Osteoblast (primary cell): Measurements from ENCODE around the gene CPEB3. TPM values are rescaled to one million over a fixed set of nuclear protein-coding genes. Genes with fewer than 3 reads are reported as not detected.

Experiments used
- DNase-seq: peaks from one replicate; pipeline ENCODE4 v3.0.0; 2011; ENCODE audit warnings: low spot score, mixed read lengths; ENCODE audit not compliant: insufficient read length; ENCODE audit errors: missing footprints
- H2AFZ ChIP-seq: 2 replicates; pipeline ENCODE4 v1.6.0; 2011; ENCODE audit warnings: mild to moderate bottlenecking, low read length
- H3K27ac ChIP-seq: 2 replicates; pipeline ENCODE4 v1.5.1; 2011; ENCODE audit warnings: mild to moderate bottlenecking, low read depth, low read length, moderate library complexity
- H3K27me3 ChIP-seq: 2 replicates; pipeline ENCODE4 v1.6.0; 2012; ENCODE audit warnings: mild to moderate bottlenecking, control low read depth, inconsistent platforms, low read length, moderate library complexity; ENCODE audit not compliant: insufficient read depth
- H3K36me3 ChIP-seq: 2 replicates; pipeline ENCODE4 v1.5.1; 2011; ENCODE audit warnings: mild to moderate bottlenecking, low read length, control low read depth, moderate library complexity; ENCODE audit not compliant: insufficient read depth
- H3K4me1 ChIP-seq: 2 replicates; pipeline ENCODE4 v1.5.1; 2011; ENCODE audit warnings: mild to moderate bottlenecking, low read length, control low read depth, moderate library complexity; ENCODE audit not compliant: insufficient read depth
- H3K4me2 ChIP-seq: 2 replicates; pipeline ENCODE4 v1.6.0; 2011; ENCODE audit warnings: mild to moderate bottlenecking, low read length; ENCODE audit not compliant: insufficient read depth
- H3K4me3 ChIP-seq: fragments of 200-600 bp; sonication (generic); 3 replicates; pipeline ENCODE4 v1.5.1; 2012; ENCODE audit warnings: mild to moderate bottlenecking, low read length, inconsistent platforms; ENCODE audit not compliant: insufficient read depth
- H3K79me2 ChIP-seq: 2 replicates; pipeline ENCODE4 v1.6.0; 2012; ENCODE audit warnings: mild to moderate bottlenecking, low read length, control low read depth, inconsistent platforms; ENCODE audit not compliant: insufficient read depth
- H3K9me3 ChIP-seq: 2 replicates; pipeline ENCODE4 v1.5.1; 2011; ENCODE audit warnings: low read depth, low read length, control low read depth
- H4K20me1 ChIP-seq: 2 replicates; pipeline ENCODE4 v1.6.0; 2012; ENCODE audit warnings: mild to moderate bottlenecking, low read length, control low read depth; ENCODE audit not compliant: insufficient read depth
- CTCF ChIP-seq: IDR thresholded peaks from 2 replicates; pipeline ENCODE4 v1.5.1; 2011; ENCODE audit warnings: mild to moderate bottlenecking, low read depth, low read length, moderate library complexity; ENCODE audit errors: extremely low read depth
- total RNA-seq: library from RNA; depleted of rRNA; stranded (reverse); fragments of >200 nt; gene quantifications from 2 replicates; pipeline ENCODE4 v1.2.3, GENCODE V29; 2012

Gene CPEB3
- total RNA-seq, 1 donor: 1.1 TPM

GRCh38 chr10:92162541-92162940 lies 128.3 kb downstream of the CPEB3 start:
- no peak overlapping the region for H3K27ac ChIP-seq
- no peaks in the 10 kb centered on the region for H3K4me1 ChIP-seq
- H2AFZ ChIP-seq: no peak overlapping the region
- no peak for DNase-seq
- no peak overlapping the region for H3K4me3 ChIP-seq
- H3K27me3 ChIP-seq: no peaks in the 10 kb centered on the region
- no peaks in the 10 kb centered on the region for H4K20me1 ChIP-seq
- no peak overlapping the region for H3K4me2 ChIP-seq
- no peak for TF ChIP-seq CTCF
- H3K36me3 ChIP-seq: no peaks in the 10 kb centered on the region
- no peaks in the 10 kb centered on the region for H3K9me3 ChIP-seq
- H3K79me2 ChIP-seq: no peaks in the 10 kb centered on the region

GRCh38 chr10:92156874-92157773 lies 133.8 kb downstream of the CPEB3 start:
- TF ChIP-seq CTCF: no peak
- DNase-seq: no peak
- H2AFZ ChIP-seq: no peak overlapping the region
- H3K36me3 ChIP-seq: no peaks in the 10 kb centered on the region
- H4K20me1 ChIP-seq: no peaks in the 10 kb centered on the region
- no peaks in the 10 kb centered on the region for H3K9me3 ChIP-seq
- no peak overlapping the region for H3K4me3 ChIP-seq
- no peaks in the 10 kb centered on the region for H3K79me2 ChIP-seq
- no peaks in the 10 kb centered on the region for H3K4me1 ChIP-seq
- H3K4me2 ChIP-seq: no peak overlapping the region
- H3K27ac ChIP-seq: no peak overlapping the region
- no peaks in the 10 kb centered on the region for H3K27me3 ChIP-seq

GRCh38 chr10:92150823-92151222 lies 140.1 kb downstream of the CPEB3 start:
- Histone ChIP-seq H3K36me3 (no peaks in the 10 kb centered on the region), H3K79me2 (no peaks in the 10 kb centered on the region), H3K27me3 (no peaks in the 10 kb centered on the region), H3K27ac (no peak overlapping the region), H4K20me1 (no peaks in the 10 kb centered on the region), H3K4me3 (no peak overlapping the region), H3K4me1 (peaks cover 2% of the 10 kb centered on the region), H2AFZ (no peak overlapping the region), H3K9me3 (no peaks in the 10 kb centered on the region), H3K4me2 (no peak overlapping the region)
- TF ChIP-seq CTCF: no peak
- no peak for DNase-seq

- Histone ChIP-seq H3K9me3 (no peaks in the 10 kb centered on the region), H3K27ac (no peak overlapping the region), H3K4me1 (peaks cover 5% of the 10 kb centered on the region), H3K36me3 (no peaks in the 10 kb centered on the region), H3K4me2 (no peak overlapping the region), H3K79me2 (no peaks in the 10 kb centered on the region), H3K27me3 (no peaks in the 10 kb centered on the region), H2AFZ (no peak overlapping the region), H3K4me3 (no peak overlapping the region), H4K20me1 (no peaks in the 10 kb centered on the region)
- TF ChIP-seq CTCF: no peak
- no peak for DNase-seq
Measured at GRCh38 chr10:92149261-92149660, 141.6 kb downstream of the CPEB3 start.
